ENCODE measurements around the gene ST8SIA5.

Gene ST8SIA5

GRCh38 chr18:46736736-46737135, 20.1 kb downstream of the ST8SIA5 start:
- no peaks in the 10 kb centered on the region for H3K27me3 ChIP-seq (ENCODE audit: control insufficient read depth, insufficient read depth, low read length)
- H3K4me1 ChIP-seq (ENCODE audit: control insufficient read depth, insufficient read depth, low read length): no peaks in the 10 kb centered on the region
- H3K4me3 ChIP-seq (ENCODE audit: low read depth, low read length): no peak overlapping the region
- H3K36me3 ChIP-seq (ENCODE audit: control insufficient read depth, insufficient read depth, low read length): no peaks in the 10 kb centered on the region
- H3K9me3 ChIP-seq (ENCODE audit: control insufficient read depth, insufficient read depth, low read length): no peaks in the 10 kb centered on the region
- no peak overlapping the region for H3K9ac ChIP-seq (ENCODE audit: low read depth, low read length)

- Histone ChIP-seq H3K4me3 (ENCODE audit: low read depth, low read length) (no peak overlapping the region), H3K4me1 (ENCODE audit: control insufficient read depth, insufficient read depth, low read length) (no peaks in the 10 kb centered on the region), H3K9ac (ENCODE audit: low read depth, low read length) (no peak overlapping the region), H3K9me3 (ENCODE audit: control insufficient read depth, insufficient read depth, low read length) (no peaks in the 10 kb centered on the region), H3K36me3 (ENCODE audit: control insufficient read depth, insufficient read depth, low read length) (no peaks in the 10 kb centered on the region), H3K27me3 (ENCODE audit: control insufficient read depth, insufficient read depth, low read length) (no peaks in the 10 kb centered on the region)
These were observed 20.7 kb downstream of the ST8SIA5 start for GRCh38 chr18:46736135-46736534.

GRCh38 chr18:46734981-46735380, 21.9 kb downstream of the ST8SIA5 start:
- H3K4me3 ChIP-seq (ENCODE audit: low read depth, low read length): no peak overlapping the region
- H3K9ac ChIP-seq (ENCODE audit: low read depth, low read length): no peak overlapping the region
- H3K9me3 ChIP-seq (ENCODE audit: control insufficient read depth, insufficient read depth, low read length): no peaks in the 10 kb centered on the region
- H3K27me3 ChIP-seq (ENCODE audit: control insufficient read depth, insufficient read depth, low read length): no peaks in the 10 kb centered on the region
- H3K36me3 ChIP-seq (ENCODE audit: control insufficient read depth, insufficient read depth, low read length): no peaks in the 10 kb centered on the region
- H3K4me1 ChIP-seq (ENCODE audit: control insufficient read depth, insufficient read depth, low read length): no peaks in the 10 kb centered on the region

GRCh38 chr18:46733872-46734271, 23.0 kb downstream of the ST8SIA5 start:
- H3K9ac ChIP-seq (ENCODE audit: low read depth, low read length): no peak overlapping the region
- H3K4me1 ChIP-seq (ENCODE audit: control insufficient read depth, insufficient read depth, low read length): no peaks in the 10 kb centered on the region
- no peaks in the 10 kb centered on the region for H3K27me3 ChIP-seq (ENCODE audit: control insufficient read depth, insufficient read depth, low read length)
- no peaks in the 10 kb centered on the region for H3K36me3 ChIP-seq (ENCODE audit: control insufficient read depth, insufficient read depth, low read length)
- H3K9me3 ChIP-seq (ENCODE audit: control insufficient read depth, insufficient read depth, low read length): no peaks in the 10 kb centered on the region
- H3K4me3 ChIP-seq (ENCODE audit: low read depth, low read length): no peak overlapping the region

- no peaks in the 10 kb centered on the region for H3K4me1 ChIP-seq (ENCODE audit: control insufficient read depth, insufficient read depth, low read length)
- no peaks in the 10 kb centered on the region for H3K9me3 ChIP-seq (ENCODE audit: control insufficient read depth, insufficient read depth, low read length)
- no peak overlapping the region for H3K4me3 ChIP-seq (ENCODE audit: low read depth, low read length)
- H3K36me3 ChIP-seq (ENCODE audit: control insufficient read depth, insufficient read depth, low read length): no peaks in the 10 kb centered on the region
- no peak overlapping the region for H3K9ac ChIP-seq (ENCODE audit: low read depth, low read length)
- H3K27me3 ChIP-seq (ENCODE audit: control insufficient read depth, insufficient read depth, low read length): no peaks in the 10 kb centered on the region
These were observed 24.1 kb downstream of the ST8SIA5 start for GRCh38 chr18:46732801-46733200.

GRCh38 chr18:46732201-46732600, 24.7 kb downstream of the ST8SIA5 start:
- Histone ChIP-seq H3K27me3 (ENCODE audit: control insufficient read depth, insufficient read depth, low read length) (no peaks in the 10 kb centered on the region), H3K9me3 (ENCODE audit: control insufficient read depth, insufficient read depth, low read length) (no peaks in the 10 kb centered on the region), H3K36me3 (ENCODE audit: control insufficient read depth, insufficient read depth, low read length) (no peaks in the 10 kb centered on the region), H3K4me3 (ENCODE audit: low read depth, low read length) (no peak overlapping the region), H3K9ac (ENCODE audit: low read depth, low read length) (no peak overlapping the region), H3K4me1 (ENCODE audit: control insufficient read depth, insufficient read depth, low read length) (no peaks in the 10 kb centered on the region)

- H3K9ac ChIP-seq (ENCODE audit: low read depth, low read length): no peak overlapping the region
- no peaks in the 10 kb centered on the region for H3K27me3 ChIP-seq (ENCODE audit: control insufficient read depth, insufficient read depth, low read length)
- H3K9me3 ChIP-seq (ENCODE audit: control insufficient read depth, insufficient read depth, low read length): no peaks in the 10 kb centered on the region
- no peak overlapping the region for H3K4me3 ChIP-seq (ENCODE audit: low read depth, low read length)
- H3K4me1 ChIP-seq (ENCODE audit: control insufficient read depth, insufficient read depth, low read length): no peaks in the 10 kb centered on the region
- no peaks in the 10 kb centered on the region for H3K36me3 ChIP-seq (ENCODE audit: control insufficient read depth, insufficient read depth, low read length)
These were observed 25.5 kb downstream of the ST8SIA5 start for GRCh38 chr18:46731316-46731715.

GRCh38 chr18:46728219-46728930, 28.5 kb downstream of the ST8SIA5 start:
- no peaks in the 10 kb centered on the region for H3K9me3 ChIP-seq (ENCODE audit: control insufficient read depth, insufficient read depth, low read length)
- no peaks in the 10 kb centered on the region for H3K4me1 ChIP-seq (ENCODE audit: control insufficient read depth, insufficient read depth, low read length)
- no peaks in the 10 kb centered on the region for H3K36me3 ChIP-seq (ENCODE audit: control insufficient read depth, insufficient read depth, low read length)
- no peak overlapping the region for H3K9ac ChIP-seq (ENCODE audit: low read depth, low read length)
- H3K4me3 ChIP-seq (ENCODE audit: low read depth, low read length): no peak overlapping the region
- H3K27me3 ChIP-seq (ENCODE audit: control insufficient read depth, insufficient read depth, low read length): no peaks in the 10 kb centered on the region

- H3K9me3 ChIP-seq (ENCODE audit: control insufficient read depth, insufficient read depth, low read length): no peaks in the 10 kb centered on the region
- H3K9ac ChIP-seq (ENCODE audit: low read depth, low read length): no peak overlapping the region
- no peak overlapping the region for H3K4me3 ChIP-seq (ENCODE audit: low read depth, low read length)
- no peaks in the 10 kb centered on the region for H3K4me1 ChIP-seq (ENCODE audit: control insufficient read depth, insufficient read depth, low read length)
- no peaks in the 10 kb centered on the region for H3K27me3 ChIP-seq (ENCODE audit: control insufficient read depth, insufficient read depth, low read length)
- H3K36me3 ChIP-seq (ENCODE audit: control insufficient read depth, insufficient read depth, low read length): no peaks in the 10 kb centered on the region
These were observed 29.7 kb downstream of the ST8SIA5 start for GRCh38 chr18:46727177-46727576.

GRCh38 chr18:46725310-46725709, 31.5 kb downstream of the ST8SIA5 start:
- no peaks in the 10 kb centered on the region for H3K9me3 ChIP-seq (ENCODE audit: control insufficient read depth, insufficient read depth, low read length)
- H3K27me3 ChIP-seq (ENCODE audit: control insufficient read depth, insufficient read depth, low read length): no peaks in the 10 kb centered on the region
- H3K36me3 ChIP-seq (ENCODE audit: control insufficient read depth, insufficient read depth, low read length): no peaks in the 10 kb centered on the region
- H3K4me3 ChIP-seq (ENCODE audit: low read depth, low read length): no peak overlapping the region
- no peak overlapping the region for H3K9ac ChIP-seq (ENCODE audit: low read depth, low read length)
- H3K4me1 ChIP-seq (ENCODE audit: control insufficient read depth, insufficient read depth, low read length): no peaks in the 10 kb centered on the region

- H3K9ac ChIP-seq (ENCODE audit: low read depth, low read length): no peak overlapping the region
- no peaks in the 10 kb centered on the region for H3K27me3 ChIP-seq (ENCODE audit: control insufficient read depth, insufficient read depth, low read length)
- H3K4me3 ChIP-seq (ENCODE audit: low read depth, low read length): no peak overlapping the region
- H3K9me3 ChIP-seq (ENCODE audit: control insufficient read depth, insufficient read depth, low read length): no peaks in the 10 kb centered on the region
- no peaks in the 10 kb centered on the region for H3K4me1 ChIP-seq (ENCODE audit: control insufficient read depth, insufficient read depth, low read length)
- no peaks in the 10 kb centered on the region for H3K36me3 ChIP-seq (ENCODE audit: control insufficient read depth, insufficient read depth, low read length)
These were observed 32.9 kb downstream of the ST8SIA5 start for GRCh38 chr18:46723856-46724415.

GRCh38 chr18:46722051-46722450, 34.8 kb downstream of the ST8SIA5 start:
- no peaks in the 10 kb centered on the region for H3K4me1 ChIP-seq (ENCODE audit: control insufficient read depth, insufficient read depth, low read length)
- no peak overlapping the region for H3K9ac ChIP-seq (ENCODE audit: low read depth, low read length)
- no peaks in the 10 kb centered on the region for H3K9me3 ChIP-seq (ENCODE audit: control insufficient read depth, insufficient read depth, low read length)
- no peaks in the 10 kb centered on the region for H3K36me3 ChIP-seq (ENCODE audit: control insufficient read depth, insufficient read depth, low read length)
- H3K27me3 ChIP-seq (ENCODE audit: control insufficient read depth, insufficient read depth, low read length): no peaks in the 10 kb centered on the region
- no peak overlapping the region for H3K4me3 ChIP-seq (ENCODE audit: low read depth, low read length)
